HG03457 (cell line): ENCODE results near the gene SORT1.
"Not testable (repeated sequence)": the region's sequence is repeated elsewhere in the genome, so short reads cannot be mapped to it uniquely, and the experiment has no call there.

Source experiments
- ATAC-seq: cut with Tn5 transposase; IDR thresholded peaks from one replicate; pipeline ENCODE4 v1.9.1; 2021; ENCODE audit warnings: moderate number of reproducible peaks; ENCODE audit not compliant: unreplicated experiment

SORT1 gene

GRCh38 chr1:109301874-109302273 lies 95.8 kb downstream of the SORT1 start:
- no peak for ATAC-seq

GRCh38 chr1:109300650-109301151 lies 97.0 kb downstream of the SORT1 start:
- no peak for ATAC-seq

- ATAC-seq = no peak
These were observed 98.0 kb downstream of the SORT1 start for GRCh38 chr1:109299558-109300343.

- ATAC-seq = no peak
These were observed 98.8 kb downstream of the SORT1 start for GRCh38 chr1:109298666-109299557.

GRCh38 chr1:109296782-109297181 lies 100.9 kb downstream of the SORT1 start:
- no peak for ATAC-seq

- no peak for ATAC-seq
These were observed 101.9 kb downstream of the SORT1 start for GRCh38 chr1:109295712-109296415.

- ATAC-seq = no peak
These were observed 103.2 kb downstream of the SORT1 start for GRCh38 chr1:109294481-109294880.

- no peak for ATAC-seq
These were observed 104.7 kb downstream of the SORT1 start for GRCh38 chr1:109293026-109293425.

GRCh38 chr1:109292364-109292763 lies 105.4 kb downstream of the SORT1 start:
- ATAC-seq = no peak

GRCh38 chr1:109290998-109291397 lies 106.7 kb downstream of the SORT1 start:
- no peak for ATAC-seq

GRCh38 chr1:109290137-109290536 lies 107.6 kb downstream of the SORT1 start:
- ATAC-seq = no peak

GRCh38 chr1:109286762-109287161 lies 111.0 kb downstream of the SORT1 start:
- ATAC-seq = not testable (repeated sequence)

- no peak for ATAC-seq
These were observed 113.7 kb downstream of the SORT1 start for GRCh38 chr1:109283748-109284600.

- ATAC-seq = peak; percentile 92
These were observed 114.6 kb downstream of the SORT1 start, which contains the start of gene PSRC1 for GRCh38 chr1:109282952-109283747. PSRC1 (minus strand) TSS chr1:109283145.

GRCh38 chr1:109282497-109282951 lies 115.2 kb downstream of the SORT1 start:
- no peak for ATAC-seq

GRCh38 chr1:109281680-109282496 lies 115.8 kb downstream of the SORT1 start:
- no peak for ATAC-seq

- ATAC-seq = no peak
These were observed 116.9 kb downstream of the SORT1 start for GRCh38 chr1:109280862-109281261.

- ATAC-seq = no peak
These were observed 118.0 kb downstream of the SORT1 start for GRCh38 chr1:109279615-109280278.
